Esophagus muscularis mucosa (tissue), 4 donors: ENCODE measurements around the gene GRID2IP. TPM values are rescaled to one million over a fixed set of nuclear protein-coding genes. Genes with fewer than 3 reads are reported as not detected.

ENCODE experiments used
- DNase-seq: peaks from one replicate; pipeline ENCODE4 v3.0.0-alpha.2; 2017; ENCODE audit errors: extremely low spot score
- H3K27ac ChIP-seq, 4 donors: fragments of 200-600 bp; sonication (generic); replicated peaks in 1 of 4; 1 replicate in 3 of 4; 2 replicates in 1 of 4; pipeline ENCODE4 v1.5.1; 2016 to 2019; ENCODE audit warnings: mild to moderate bottlenecking in 1 of 4
- H3K27me3 ChIP-seq, 4 donors: fragments of 200-600 bp; sonication (generic); one replicate each; pipeline versions ENCODE4 v1.5.1 to v1.6.0; 2016 to 2019
- H3K36me3 ChIP-seq, 4 donors: fragments of 200-600 bp; sonication (generic); one replicate each; pipeline ENCODE4 v1.5.1; 2016 to 2019
- H3K4me1 ChIP-seq, 4 donors: fragments of 200-600 bp; sonication (generic); one replicate each; pipeline ENCODE4 v1.5.1; 2016 to 2019
- H3K4me3 ChIP-seq, 4 donors: fragments of 200-600 bp; sonication (generic); 1 replicate in 2 of 4; 2 replicates in 2 of 4; pipeline ENCODE4 v1.5.1; 2016 to 2019; ENCODE audit warnings: mild to moderate bottlenecking in 4 of 4, moderate library complexity in 1 of 4
- H3K9me3 ChIP-seq, 4 donors: fragments of 200-600 bp; sonication (generic); 1 replicate in 3 of 4; 2 replicates in 1 of 4; pipeline ENCODE4 v1.5.1; 2016 to 2019
- EP300 ChIP-seq: sonication (generic); formaldehyde crosslinking; IDR thresholded peaks from one replicate; pipeline ENCODE4 v1.6.1; 2017; ENCODE audit warnings: antibody characterized with exemption
- POLR2A ChIP-seq: fragments of 450-650 bp; IDR thresholded peaks from one replicate; pipeline ENCODE4 v1.6.1; 2017; ENCODE audit warnings: antibody characterized with exemption, moderate library complexity, mild to moderate bottlenecking, low read depth
- POLR2AphosphoS5 ChIP-seq, 2 donors: sonication (generic); formaldehyde crosslinking; IDR thresholded peaks; one replicate each; pipeline ENCODE4 v1.6.1; 2017; ENCODE audit warnings: antibody characterized with exemption in 2 of 2
- WGBS: methylation state at CpG from one replicate; pipeline ENCODE4 v1.1.5; 2018; 5-methylcytosine and 5-hydroxymethylcytosine counted together
- intact Hi-C: fragments of 100-400 bp; cut with DNase I; formaldehyde crosslinking; loops from one replicate; pipeline ENCODE4 v1.15.1; 2023
- total RNA-seq, 4 donors: library from RNA; depleted of rRNA; stranded (reverse); fragments of >200 nt; gene quantifications; one replicate each; pipeline versions ENCODE4 v1.1.0 to v1.2.1, GENCODE V29; 2016
- TF ChIP-seq, protein P1 (sequence below), 3 experiments: fragments of 200-600 bp in 2 of 3; fragments of 450-650 bp in 1 of 3; sonication (generic) in 2 of 3; IDR thresholded peaks; one replicate each; pipeline ENCODE4 v1.5.1; 2017 to 2019; ENCODE audit warnings: antibody characterized with exemption in 3 of 3, mild to moderate bottlenecking in 2 of 3, moderate library complexity in 1 of 3

GRID2IP gene
- total RNA-seq, result not detected

DNA sequence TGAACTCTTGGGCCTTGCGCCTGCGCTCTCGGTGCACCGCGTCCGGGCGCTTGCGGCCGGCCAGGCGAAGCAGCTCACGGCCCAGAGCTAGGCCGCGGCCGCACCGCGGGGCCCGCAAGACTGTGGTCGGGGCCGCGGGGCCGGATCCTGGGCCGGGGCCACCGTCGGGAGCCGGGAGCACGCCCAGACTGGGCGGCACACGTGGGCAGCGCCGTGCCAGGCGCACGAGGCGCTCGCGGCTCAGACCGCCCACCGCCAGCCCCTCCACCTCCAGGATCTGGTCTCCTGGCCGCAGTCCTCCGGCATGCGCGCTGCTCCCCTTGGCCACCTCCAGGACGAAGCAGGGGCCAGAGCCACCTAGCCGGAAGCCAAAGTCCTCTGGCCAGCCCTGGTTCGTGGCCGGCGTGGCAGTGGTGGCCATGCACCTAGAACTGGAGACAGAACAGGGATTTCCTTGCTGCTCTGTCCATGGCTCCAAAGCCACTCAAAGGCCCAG lies at the start of gene GRID2IP:
Gene GRID2IP, minus strand, starts transcription at position 446 of the 496 bp plus-strand sequence. Its CDS starts 25 bp downstream, at position 421.
- no peak for DNase-seq
- H3K4me3 ChIP-seq, result no peak within 1 kb of the TSS
- no peak for TF ChIP-seq POLR2AphosphoS5 (IDR thresholded peaks at IDR 0.05)
- TF ChIP-seq, protein P1, sequence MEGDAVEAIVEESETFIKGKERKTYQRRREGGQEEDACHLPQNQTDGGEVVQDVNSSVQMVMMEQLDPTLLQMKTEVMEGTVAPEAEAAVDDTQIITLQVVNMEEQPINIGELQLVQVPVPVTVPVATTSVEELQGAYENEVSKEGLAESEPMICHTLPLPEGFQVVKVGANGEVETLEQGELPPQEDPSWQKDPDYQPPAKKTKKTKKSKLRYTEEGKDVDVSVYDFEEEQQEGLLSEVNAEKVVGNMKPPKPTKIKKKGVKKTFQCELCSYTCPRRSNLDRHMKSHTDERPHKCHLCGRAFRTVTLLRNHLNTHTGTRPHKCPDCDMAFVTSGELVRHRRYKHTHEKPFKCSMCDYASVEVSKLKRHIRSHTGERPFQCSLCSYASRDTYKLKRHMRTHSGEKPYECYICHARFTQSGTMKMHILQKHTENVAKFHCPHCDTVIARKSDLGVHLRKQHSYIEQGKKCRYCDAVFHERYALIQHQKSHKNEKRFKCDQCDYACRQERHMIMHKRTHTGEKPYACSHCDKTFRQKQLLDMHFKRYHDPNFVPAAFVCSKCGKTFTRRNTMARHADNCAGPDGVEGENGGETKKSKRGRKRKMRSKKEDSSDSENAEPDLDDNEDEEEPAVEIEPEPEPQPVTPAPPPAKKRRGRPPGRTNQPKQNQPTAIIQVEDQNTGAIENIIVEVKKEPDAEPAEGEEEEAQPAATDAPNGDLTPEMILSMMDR (IDR thresholded peaks at IDR 0.05), result no peak
- TF ChIP-seq EP300, result no peak
- no peak for TF ChIP-seq POLR2A
- peaks cover 0 to 6% (median 0%) of the 10 kb centered on the region in 4 donors for H3K27me3 ChIP-seq
- H3K36me3 ChIP-seq, result no peaks in the 10 kb centered on the region
- H3K9me3 ChIP-seq, result no peaks in the 10 kb centered on the region
- no peak within 1 kb of the TSS for H3K27ac ChIP-seq
- WGBS, result 83% methylated on average over 9 of the region's 46 CpGs
- intact Hi-C loops, result no loop called here
- no peaks in the 10 kb centered on the region for H3K4me1 ChIP-seq

DNA sequence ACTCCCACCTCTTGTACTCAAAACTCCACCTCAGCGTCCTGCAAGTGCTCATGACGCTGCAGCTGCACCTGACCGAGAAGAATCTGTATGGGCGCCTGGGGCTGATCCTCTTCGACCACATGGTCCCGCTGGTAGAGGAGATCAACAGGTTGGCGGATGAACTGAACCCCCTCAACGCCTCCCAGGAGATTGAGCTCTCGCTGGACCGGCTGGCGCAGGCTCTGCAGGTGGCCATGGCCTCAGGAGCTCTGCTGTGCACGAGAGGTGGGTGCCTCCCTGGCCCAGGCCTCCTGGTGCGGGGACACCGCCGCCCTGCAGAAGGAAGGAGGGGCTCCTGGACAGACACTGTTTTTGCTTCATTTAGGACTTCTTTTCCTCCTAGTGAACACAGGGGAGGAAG lies 48.8 kb upstream of the GRID2IP start:
- WGBS, result 88% methylated on average over 14 of the region's 15 CpGs
- Histone ChIP-seq H3K4me1 (no peaks in the 10 kb centered on the region), H3K27me3 (no peaks in the 10 kb centered on the region), H3K27ac (no peak overlapping the region), H3K36me3 (peaks cover 68 to 100% (median 99%) of the 10 kb centered on the region in 4 donors), H3K4me3 (no peak overlapping the region), H3K9me3 (no peaks in the 10 kb centered on the region)
- no peak for DNase-seq
- intact Hi-C loops, result no loop called here
- TF ChIP-seq EP300 (no peak), POLR2A (no peak), POLR2AphosphoS5 (IDR thresholded peaks at IDR 0.05) (no peak)

DNA sequence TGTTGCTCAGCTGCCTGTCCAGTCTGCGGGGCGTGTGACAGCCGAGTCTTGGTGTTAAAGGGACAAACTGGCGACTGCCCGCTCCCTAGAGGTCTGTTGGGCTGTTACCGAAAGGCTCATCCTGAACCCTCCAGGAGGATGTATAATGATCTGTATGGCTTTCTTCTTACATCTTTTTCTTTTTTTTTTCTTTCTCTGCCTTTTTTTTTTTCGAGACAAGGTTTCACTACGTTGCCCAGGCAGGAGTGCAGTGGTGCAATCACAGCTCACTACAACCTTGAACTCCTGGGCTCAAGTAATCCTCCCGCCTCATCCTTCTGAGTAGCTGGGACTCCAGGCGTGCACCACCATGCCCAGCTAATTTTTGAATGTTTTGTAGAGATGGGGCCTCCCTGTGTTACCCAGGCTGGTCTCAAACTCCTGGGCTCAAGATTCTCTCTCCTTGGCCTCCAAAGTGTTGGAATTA lies 39.4 kb upstream of the GRID2IP start:
- no peaks in the 10 kb centered on the region for H3K9me3 ChIP-seq
- peaks cover 13 to 24% (median 21%) of the 10 kb centered on the region in 4 donors for H3K4me1 ChIP-seq
- no peak for DNase-seq
- peak overlapping the region; percentile 84 to 92 (median 87) for H3K27ac ChIP-seq
- TF ChIP-seq POLR2AphosphoS5 (IDR thresholded peaks at IDR 0.05), result no peak
- TF ChIP-seq EP300, result no peak
- TF ChIP-seq, protein P1 (IDR thresholded peaks at IDR 0.05), result no peak
- no peak for TF ChIP-seq POLR2A
- H3K27me3 ChIP-seq, result no peaks in the 10 kb centered on the region
- intact Hi-C loops, result no loop called here
- peak overlapping the region; percentile 84 to 92 (median 88) for H3K4me3 ChIP-seq
- WGBS, result 13% methylated on average over 10 of the region's 10 CpGs
- H3K36me3 ChIP-seq, result peaks cover 35 to 79% (median 65%) of the 10 kb centered on the region in 4 donors

DNA sequence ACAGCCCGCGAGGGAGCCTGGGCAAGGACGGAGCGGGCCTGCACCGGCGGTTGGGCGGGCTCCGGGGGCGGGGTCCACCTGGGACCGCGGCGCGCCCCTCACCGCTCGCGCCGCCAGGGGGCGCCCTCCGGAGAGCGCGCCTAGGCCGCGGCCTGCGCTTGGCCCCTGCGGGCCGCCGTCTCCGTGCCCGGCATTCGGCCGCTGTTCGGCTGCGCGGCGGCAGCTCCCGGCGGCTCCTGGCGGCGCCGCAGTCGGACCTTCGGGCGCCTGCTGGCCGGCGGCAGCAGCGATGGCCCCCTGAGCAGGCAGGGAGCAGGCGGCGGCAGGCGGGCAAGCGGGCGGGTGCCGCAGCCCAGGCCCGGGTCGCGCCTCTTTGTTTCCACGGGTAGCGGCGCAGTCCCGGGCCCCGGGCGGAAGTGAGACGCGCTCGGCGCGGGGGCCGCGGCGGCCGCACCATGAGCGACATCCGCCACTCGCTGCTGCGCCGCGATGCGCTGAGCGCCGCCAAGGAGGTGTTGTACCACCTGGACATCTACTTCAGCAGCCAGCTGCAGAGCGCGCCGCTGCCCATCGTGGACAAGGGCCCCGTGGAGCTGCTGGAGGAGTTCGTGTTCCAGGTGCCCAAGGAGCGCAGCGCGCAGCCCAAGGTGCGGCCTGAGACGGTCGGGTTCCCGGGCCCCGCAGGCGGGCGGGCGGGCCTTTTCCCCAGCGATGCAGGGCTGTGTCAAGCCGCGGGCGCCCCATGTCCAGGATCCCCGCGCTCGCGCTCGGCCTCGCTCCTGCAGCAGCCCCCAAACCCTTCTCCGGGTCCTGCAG lies 38.8 kb upstream of the GRID2IP start, which contains the start of gene INTS15:
Gene INTS15, plus strand, starts transcription at position 193 of the 816 bp plus-strand sequence. Its CDS starts 263 bp downstream, at position 456.
- TF ChIP-seq POLR2A (no peak), EP300 (no peak), POLR2AphosphoS5 (IDR thresholded peaks at IDR 0.05) (peak; percentile 17 to 69)
- TF ChIP-seq, protein P1 (IDR thresholded peaks at IDR 0.05), result peak; percentile 84 to 93 (median 90)
- H3K36me3 ChIP-seq, result peaks cover 33 to 79% (median 65%) of the 10 kb centered on the region in 4 donors
- DNase-seq, result no peak
- H3K4me1 ChIP-seq, result peaks cover 13 to 24% (median 21%) of the 10 kb centered on the region in 4 donors
- H3K4me3 ChIP-seq, result peak within 1 kb of the TSS; percentile 84 to 92 (median 88)
- peak within 1 kb of the TSS; percentile 84 to 92 (median 87) for H3K27ac ChIP-seq
- H3K9me3 ChIP-seq, result no peaks in the 10 kb centered on the region
- intact Hi-C loops, result no loop called here
- 2% methylated on average over 9 of the region's 107 CpGs for WGBS
- no peaks in the 10 kb centered on the region for H3K27me3 ChIP-seq
